Activated CD8-positive, alpha-beta T cell treated with anti-CD3 and anti-CD28 coated beads for 36 hours (primary cell): ENCODE data around the gene GLT6D1. TPM values are rescaled to one million over a fixed set of nuclear protein-coding genes. Genes with fewer than 3 reads are reported as not detected.

Experiments used
- ATAC-seq: fragments of 200-7000 bp; cut with Tn5 transposase; one replicate; pipeline ENCODE4 v1.10.0; 2021; ENCODE audit warnings: mild to moderate bottlenecking, moderate library complexity
- CTCF ChIA-PET: fragments of 350-600 bp; sonication (Branson Sonifier 250); formaldehyde crosslinking; loops from one replicate; lab custom pipeline; 2021; ENCODE audit warnings: antibody characterized with exemption; lab: Charles Lee
- POLR2A ChIA-PET: fragments of 350-600 bp; sonication (Branson Sonifier 250); formaldehyde crosslinking; loops from one replicate; lab custom pipeline; 2021; ENCODE audit warnings: antibody characterized with exemption; lab: Charles Lee
- DNase-seq: peaks from one replicate; pipeline ENCODE4 v3.0.0-alpha.2; 2020
- H3K27ac Mint-ChIP-seq: one replicate; pipeline ENCODE4 v1.8.0; 2021; ENCODE audit warnings: mild to moderate bottlenecking, mixed read lengths
- H3K27me3 Mint-ChIP-seq: one replicate; pipeline ENCODE4 v1.8.0; 2021; ENCODE audit warnings: mixed read lengths
- H3K36me3 Mint-ChIP-seq: one replicate; pipeline ENCODE4 v1.8.0; 2021; ENCODE audit warnings: low read depth, mixed read lengths
- H3K4me1 Mint-ChIP-seq: one replicate; pipeline ENCODE4 v1.8.0; 2021; ENCODE audit warnings: low read depth, mixed read lengths
- H3K4me3 Mint-ChIP-seq: one replicate; pipeline ENCODE4 v1.8.0; 2021; ENCODE audit warnings: mild to moderate bottlenecking, moderate library complexity, mixed read lengths
- H3K9me3 Mint-ChIP-seq: one replicate; pipeline ENCODE4 v1.8.0; 2021; ENCODE audit warnings: mixed read lengths
- intact Hi-C: fragments of 100-400 bp; cut with micrococcal nuclease; formaldehyde crosslinking; loops from one replicate; pipeline ENCODE4 v1.10.0; 2022
- total RNA-seq, 2 experiments: library from RNA; stranded (reverse); gene quantifications; one replicate each; pipeline ENCODE4 v1.2.3, GENCODE V29; 2021
- TF ChIP-seq, protein P1 (sequence below): fragments of 200-600 bp; IDR thresholded peaks from one replicate; pipeline ENCODE4 v1.8.0; 2022; ENCODE audit warnings: antibody characterized with exemption, mild to moderate bottlenecking

The GLT6D1 gene
- total RNA-seq, 2 experiments from 2014 or later: not detected

DNA sequence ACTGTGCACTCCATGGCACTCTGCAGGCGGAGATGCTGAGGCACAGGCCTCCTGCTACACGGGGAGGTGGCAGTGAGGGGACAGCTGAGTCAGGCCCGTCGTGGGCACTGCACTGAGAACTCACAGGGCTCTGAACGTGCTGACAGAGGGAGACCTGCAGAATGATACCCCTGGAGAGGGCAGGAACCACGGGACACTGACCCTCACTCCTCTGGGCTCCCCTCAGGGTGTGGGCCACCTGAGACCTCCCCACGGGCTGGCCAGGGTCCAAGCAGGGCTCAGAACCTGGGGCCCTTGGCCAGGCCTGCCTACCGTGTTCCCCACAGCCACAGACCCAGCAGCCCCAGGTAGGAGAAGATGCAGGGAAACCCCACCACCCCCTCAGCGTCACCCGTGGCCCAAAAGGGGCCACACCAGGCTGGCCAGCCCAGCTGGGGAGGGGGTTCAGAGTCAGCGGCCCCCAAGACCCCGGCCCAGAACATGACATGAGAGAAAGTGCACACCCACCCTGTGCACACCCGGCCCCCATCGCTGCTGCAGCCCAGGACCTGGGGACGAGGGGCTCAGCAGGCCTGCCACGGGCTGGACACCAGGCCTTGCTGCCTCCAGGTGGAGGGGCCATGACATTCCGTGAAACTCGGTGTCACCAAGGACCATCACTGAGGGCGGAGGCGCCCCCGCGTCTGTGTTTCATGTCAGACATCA lies 30.9 kb downstream of the GLT6D1 start:
- ChIA-PET POLR2A (no interaction called here), CTCF (no interaction called here)
- Mint-ChIP-seq H3K4me3 (no peak overlapping the region), H3K27me3 (no peaks in the 10 kb centered on the region), H3K4me1 (no peaks in the 10 kb centered on the region), H3K36me3 (no peaks in the 10 kb centered on the region), H3K9me3 (no peaks in the 10 kb centered on the region), H3K27ac (no peak overlapping the region)
- TF ChIP-seq, protein P1, sequence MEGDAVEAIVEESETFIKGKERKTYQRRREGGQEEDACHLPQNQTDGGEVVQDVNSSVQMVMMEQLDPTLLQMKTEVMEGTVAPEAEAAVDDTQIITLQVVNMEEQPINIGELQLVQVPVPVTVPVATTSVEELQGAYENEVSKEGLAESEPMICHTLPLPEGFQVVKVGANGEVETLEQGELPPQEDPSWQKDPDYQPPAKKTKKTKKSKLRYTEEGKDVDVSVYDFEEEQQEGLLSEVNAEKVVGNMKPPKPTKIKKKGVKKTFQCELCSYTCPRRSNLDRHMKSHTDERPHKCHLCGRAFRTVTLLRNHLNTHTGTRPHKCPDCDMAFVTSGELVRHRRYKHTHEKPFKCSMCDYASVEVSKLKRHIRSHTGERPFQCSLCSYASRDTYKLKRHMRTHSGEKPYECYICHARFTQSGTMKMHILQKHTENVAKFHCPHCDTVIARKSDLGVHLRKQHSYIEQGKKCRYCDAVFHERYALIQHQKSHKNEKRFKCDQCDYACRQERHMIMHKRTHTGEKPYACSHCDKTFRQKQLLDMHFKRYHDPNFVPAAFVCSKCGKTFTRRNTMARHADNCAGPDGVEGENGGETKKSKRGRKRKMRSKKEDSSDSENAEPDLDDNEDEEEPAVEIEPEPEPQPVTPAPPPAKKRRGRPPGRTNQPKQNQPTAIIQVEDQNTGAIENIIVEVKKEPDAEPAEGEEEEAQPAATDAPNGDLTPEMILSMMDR: no peak
- intact Hi-C loops: no loop called here
- ATAC-seq (no peak), DNase-seq (no peak)

DNA sequence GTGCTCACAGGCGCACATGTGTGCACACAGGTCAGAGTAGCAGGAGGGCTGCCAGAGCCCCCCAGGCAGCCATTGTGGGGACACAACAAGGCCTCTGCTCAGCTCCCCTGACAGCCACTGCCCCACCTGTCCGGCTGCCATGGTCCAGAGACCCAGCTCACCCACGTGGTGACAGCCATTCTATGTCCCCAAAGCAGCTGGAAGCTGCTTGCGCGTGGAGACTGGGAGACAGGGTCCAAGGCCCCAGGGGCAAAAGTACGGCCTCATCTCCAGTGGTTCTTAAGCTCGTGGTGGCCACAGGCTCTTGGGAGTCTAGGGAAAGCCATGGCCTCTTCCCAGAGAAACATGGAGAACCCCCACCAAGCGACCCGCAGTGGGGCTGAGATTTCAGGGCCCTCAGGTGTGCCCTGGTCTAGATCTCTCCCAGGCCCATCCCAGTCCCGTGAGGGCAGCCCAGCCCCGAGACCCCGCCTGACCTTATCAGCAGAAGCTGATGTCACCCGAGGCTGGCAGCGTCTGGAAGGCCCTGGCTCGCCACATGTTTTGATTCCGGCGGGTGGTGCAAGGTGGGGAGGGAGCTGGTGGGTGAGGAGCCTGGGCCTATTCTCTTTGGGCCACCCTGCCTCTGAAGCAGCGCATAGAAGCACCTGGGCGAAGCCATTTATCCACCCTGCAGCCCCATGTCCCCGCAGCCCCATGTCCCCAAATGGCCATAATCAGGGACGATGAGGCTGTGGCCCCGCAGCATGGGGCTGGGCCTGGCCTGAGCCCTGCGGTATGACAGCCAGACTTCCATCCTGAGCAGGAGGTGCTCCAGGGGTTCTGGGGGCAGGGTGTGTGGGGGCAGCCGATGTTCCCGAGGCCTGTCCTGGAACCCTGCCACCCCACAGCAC lies 31.7 kb downstream of the GLT6D1 start:
- DNase-seq: no peak
- POLR2A ChIA-PET: no interaction called here
- intact Hi-C loops: no loop called here

DNA sequence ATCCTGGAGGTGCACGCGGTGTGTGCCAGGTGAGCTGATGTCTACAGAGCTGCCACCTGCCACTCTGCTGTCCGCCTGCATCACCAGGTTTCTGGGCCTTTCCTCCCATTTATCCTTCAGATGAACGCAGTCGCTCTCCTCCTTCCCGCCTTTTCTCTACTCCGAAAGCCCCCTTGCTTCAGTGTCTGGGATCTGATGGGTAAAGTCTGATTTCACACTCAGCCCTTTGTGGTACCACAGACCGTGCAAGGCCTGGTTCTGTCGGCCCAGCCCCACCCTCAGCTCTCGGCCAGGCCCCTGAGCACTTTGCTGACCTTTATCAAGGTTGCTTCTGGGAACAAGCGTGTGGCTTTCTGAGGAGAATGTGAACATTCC lies 32.5 kb downstream of the GLT6D1 start:
- Mint-ChIP-seq H3K4me3 (no peak overlapping the region), H3K4me1 (no peaks in the 10 kb centered on the region), H3K27ac (no peak overlapping the region), H3K27me3 (peaks cover 2% of the 10 kb centered on the region), H3K9me3 (no peaks in the 10 kb centered on the region), H3K36me3 (no peaks in the 10 kb centered on the region)
- ATAC-seq (no peak), DNase-seq (no peak)
- intact Hi-C loops: no loop called here
- POLR2A ChIA-PET: no interaction called here
- TF ChIP-seq, protein P1: no peak
- CTCF ChIA-PET: no interaction called here

More for the DNA sequence above, 31.7 kb downstream of the GLT6D1 start:
- H3K27me3 Mint-ChIP-seq: peaks cover 2% of the 10 kb centered on the region
- H3K4me1 Mint-ChIP-seq: no peaks in the 10 kb centered on the region
- TF ChIP-seq, protein P1: no peak
- no peaks in the 10 kb centered on the region for H3K36me3 Mint-ChIP-seq
- CTCF ChIA-PET: no interaction called here
- no peak for ATAC-seq
- no peaks in the 10 kb centered on the region for H3K9me3 Mint-ChIP-seq
- no peak overlapping the region for H3K4me3 Mint-ChIP-seq
- H3K27ac Mint-ChIP-seq: no peak overlapping the region

DNA sequence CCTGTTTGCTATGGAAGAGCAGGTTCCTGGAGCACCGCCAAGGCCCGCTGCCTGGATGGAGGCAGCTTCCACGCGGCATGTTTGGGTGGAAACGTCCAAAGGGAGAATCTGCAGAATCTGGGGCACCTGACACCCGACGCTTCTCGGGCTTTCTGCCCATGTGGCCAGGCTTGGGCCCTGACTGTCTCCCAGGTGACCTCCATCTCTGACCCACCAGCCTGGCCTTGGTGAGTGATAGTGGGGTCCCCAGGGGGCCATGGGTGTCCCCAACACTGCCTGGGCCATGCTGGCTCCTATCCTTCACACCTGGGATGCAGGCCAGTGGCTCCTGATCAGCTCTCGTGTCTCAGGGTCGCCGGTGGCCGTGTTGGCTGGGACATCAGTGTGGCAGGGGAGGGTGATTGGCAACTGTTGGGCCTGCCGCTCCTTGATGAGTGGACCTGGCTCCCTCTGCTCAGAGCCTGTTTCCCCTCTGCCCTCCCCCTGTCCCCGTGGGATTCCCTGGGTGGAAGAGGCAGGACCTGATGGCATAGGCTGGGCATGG lies 34.0 kb downstream of the GLT6D1 start:
- Mint-ChIP-seq H3K36me3 (no peaks in the 10 kb centered on the region), H3K4me3 (no peak overlapping the region), H3K27ac (no peak overlapping the region), H3K27me3 (peaks cover 5% of the 10 kb centered on the region), H3K4me1 (no peaks in the 10 kb centered on the region), H3K9me3 (no peaks in the 10 kb centered on the region)
- POLR2A ChIA-PET: no interaction called here
- ATAC-seq: no peak
- no peak for DNase-seq
- CTCF ChIA-PET: no interaction called here
- TF ChIP-seq, protein P1: no peak
- intact Hi-C loops: no loop called here
